HG03354 (cell line): ENCODE results near the gene FCGR3A.
"Not testable (repeated sequence)": the region's sequence is repeated elsewhere in the genome, so short reads cannot be mapped to it uniquely, and the experiment has no call there.

Experiments used
- ATAC-seq: cut with Tn5 transposase; IDR thresholded peaks from one replicate; pipeline ENCODE4 v1.9.1; 2021; ENCODE audit warnings: mild to moderate bottlenecking; ENCODE audit not compliant: unreplicated experiment, poor library complexity, severe bottlenecking

Gene FCGR3A

DNA sequence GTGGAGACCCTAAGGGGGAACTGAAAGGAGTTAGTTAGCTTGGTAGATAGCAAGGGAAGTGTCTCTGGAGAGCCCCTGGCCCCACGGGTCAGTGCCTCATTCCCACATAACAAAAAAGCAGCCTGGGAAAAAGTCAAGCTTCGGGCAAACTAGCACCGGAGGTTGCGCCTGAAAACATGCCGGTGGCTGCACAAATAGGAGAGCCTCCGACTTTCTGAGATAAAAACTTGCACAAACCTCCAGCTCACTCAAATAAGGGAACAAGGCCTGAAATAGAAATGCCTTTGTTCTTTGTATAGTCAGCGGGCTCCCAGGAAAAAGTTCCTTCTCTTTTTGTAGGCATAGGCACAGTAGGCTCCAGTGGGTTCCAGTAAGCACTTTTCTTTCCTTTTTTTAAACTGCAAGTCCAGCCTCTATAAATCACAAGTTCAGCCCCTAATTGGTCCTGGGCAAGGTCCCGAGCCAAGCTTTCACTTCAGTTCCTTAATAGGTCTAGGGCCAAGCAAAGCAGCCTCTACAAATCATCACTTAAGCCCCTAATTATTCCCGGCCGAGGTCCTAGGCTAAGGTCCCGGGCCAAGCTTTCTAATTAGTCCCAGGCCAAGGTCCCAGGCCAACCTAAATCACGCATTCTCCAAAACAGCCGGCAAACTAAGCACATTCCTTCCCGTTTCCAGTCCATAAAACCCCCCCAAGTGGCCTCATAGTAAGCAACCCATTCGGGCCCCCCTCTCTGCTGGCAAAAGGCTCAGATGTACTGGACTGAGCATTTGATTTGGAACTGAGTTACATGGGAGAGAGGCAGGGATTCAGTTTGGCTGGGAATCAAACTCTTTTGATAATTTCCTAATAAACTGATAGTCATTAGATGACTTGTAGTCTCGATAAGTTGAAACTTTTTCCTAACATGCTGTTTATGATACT, 16.7 kb downstream of the FCGR3A start:
- ATAC-seq = not testable (repeated sequence)

DNA sequence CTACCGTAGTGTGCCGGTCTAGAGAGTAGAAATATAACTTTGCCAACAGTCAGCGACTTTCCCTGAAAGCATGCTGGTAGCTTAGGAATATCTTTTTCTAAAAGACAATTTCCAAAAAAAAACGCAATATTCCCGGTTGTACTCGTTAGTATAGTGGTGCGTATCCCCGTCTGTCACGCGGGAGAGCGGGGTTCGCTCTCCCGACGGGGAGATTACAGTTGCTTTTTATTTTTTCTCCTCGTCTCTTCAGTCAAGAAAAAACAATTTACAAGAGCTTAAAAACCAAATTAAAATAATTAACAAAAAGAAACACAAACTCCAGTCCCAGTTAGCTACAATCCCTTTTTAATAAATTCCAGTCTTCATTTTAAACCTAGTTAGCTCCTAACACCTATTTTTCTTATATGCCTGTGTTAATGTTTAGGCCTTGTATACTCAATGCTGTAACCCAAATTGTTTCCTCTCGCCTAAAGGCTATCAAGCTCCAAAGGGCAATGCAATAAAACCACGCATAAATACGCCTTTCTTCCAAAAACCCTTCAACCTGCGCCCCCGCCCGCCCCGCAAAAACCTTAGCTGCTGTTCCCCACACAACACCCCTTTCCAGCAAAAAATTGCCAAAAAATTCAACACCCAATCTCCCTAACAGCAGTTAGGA, 17.5 kb downstream of the FCGR3A start:
- no peak for ATAC-seq

DNA sequence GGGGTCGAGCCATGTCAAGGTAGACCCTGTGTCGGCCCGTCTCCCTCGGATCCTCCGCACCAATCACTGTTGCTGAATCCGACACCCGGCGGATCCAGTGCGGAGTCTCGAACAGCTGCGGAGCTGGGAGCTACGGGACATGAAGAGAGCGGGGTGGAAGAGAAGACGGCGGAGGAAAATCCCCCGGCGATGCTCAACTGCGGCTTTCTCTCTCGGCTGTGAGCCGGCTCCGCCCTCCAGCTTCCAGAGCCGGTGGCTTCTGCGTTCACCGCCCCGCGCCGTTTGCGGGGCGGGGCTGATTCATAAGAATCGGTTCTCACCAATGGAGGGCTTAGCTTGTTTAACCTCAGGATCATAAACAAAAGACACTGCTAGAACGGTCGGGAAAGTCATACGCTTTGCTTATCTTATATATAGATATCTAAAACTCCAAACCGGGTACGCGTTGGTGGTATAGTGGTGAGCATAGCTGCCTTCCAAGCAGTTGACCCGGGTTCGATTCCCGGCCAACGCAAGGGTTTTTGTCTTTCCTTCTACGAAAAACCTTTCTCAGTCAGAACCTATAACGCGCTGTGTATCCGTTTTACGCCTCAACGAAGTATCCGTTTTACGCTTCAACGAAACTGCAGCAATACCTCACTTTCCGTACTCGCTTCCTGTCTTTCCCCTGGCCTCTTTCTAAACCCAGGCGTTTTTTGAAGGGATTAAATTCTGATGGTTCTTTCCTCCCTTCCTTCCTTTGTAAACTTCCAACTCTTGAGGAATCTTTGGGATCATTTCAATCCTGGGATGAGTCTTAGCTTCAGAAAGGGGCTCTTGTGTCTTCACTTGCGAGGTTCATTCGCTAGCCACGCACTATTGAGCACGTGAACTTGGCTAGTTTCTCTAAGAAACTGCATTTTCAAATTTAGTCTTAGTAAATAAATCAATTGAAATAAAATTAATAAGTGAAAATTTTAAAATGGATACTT, 18.7 kb downstream of the FCGR3A start:
- peak; percentile 73 for ATAC-seq

DNA sequence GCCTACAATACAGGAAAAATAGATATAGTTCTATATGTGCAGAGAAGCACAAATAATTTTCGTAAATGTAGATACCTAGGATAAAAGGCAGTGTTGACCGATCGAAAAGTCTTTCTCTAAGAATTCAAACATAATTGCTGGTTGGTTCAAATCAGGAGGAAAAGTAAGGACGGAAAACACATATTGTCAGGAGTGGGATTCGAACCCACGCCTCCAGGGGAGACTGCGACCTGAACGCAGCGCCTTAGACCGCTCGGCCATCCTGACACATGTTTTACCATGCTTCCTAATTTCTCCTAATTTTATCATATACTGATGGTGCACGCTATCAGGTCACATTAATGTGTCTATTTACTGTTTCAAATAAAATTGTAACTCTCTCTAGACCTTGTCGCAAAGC, 19.5 kb downstream of the FCGR3A start:
- ATAC-seq = peak; percentile 40

DNA sequence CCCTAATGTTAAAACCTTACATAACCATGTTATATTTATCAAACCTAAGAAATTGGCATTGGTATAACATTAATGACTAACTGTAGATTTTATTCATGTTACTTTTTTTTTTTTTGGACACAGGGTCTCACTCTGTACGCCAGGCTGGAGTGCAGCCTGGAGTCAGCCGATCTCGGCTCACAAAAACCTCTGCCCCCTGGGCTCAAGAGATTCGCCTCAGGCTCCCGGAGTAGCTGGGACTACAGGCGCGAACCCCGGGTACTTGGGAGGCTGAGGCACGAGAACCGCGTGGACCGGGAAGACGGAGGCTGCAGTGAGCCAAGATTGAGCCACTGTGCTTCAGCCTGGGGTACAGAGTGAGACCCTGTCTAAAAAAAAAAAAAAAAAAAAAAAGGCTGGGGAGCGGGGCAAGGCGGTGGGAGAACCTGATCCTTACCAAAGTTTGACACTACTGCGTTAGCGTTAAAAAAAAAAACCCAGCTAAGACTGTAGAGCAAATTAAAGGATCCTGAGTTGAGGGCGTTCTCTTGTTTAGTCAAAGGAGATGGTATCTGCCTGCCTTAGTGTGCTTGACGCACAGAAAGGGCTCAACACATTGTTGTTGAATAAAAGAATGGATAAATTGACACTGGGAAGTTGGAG, 20.0 kb downstream of the FCGR3A start:
- not testable (repeated sequence) for ATAC-seq

DNA sequence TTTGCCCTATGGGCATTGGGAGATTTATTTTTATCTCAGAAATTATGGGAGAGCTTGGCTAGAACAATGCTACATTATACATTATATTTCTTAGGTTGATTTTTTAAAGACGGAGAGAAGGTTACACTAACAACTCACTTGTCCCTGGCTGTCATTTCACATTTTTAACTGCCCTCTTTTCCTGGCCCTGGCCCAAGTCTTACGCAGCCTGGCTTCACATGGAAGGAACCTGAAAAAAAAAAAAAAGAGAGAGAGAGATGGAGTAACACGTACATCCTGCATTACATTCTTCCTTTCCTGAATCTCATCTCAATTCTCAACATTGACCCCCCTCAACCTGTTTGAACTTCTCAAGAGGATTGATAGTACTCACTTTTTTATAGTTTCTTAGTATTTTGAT, 21.1 kb downstream of the FCGR3A start:
- not testable (repeated sequence) for ATAC-seq

DNA sequence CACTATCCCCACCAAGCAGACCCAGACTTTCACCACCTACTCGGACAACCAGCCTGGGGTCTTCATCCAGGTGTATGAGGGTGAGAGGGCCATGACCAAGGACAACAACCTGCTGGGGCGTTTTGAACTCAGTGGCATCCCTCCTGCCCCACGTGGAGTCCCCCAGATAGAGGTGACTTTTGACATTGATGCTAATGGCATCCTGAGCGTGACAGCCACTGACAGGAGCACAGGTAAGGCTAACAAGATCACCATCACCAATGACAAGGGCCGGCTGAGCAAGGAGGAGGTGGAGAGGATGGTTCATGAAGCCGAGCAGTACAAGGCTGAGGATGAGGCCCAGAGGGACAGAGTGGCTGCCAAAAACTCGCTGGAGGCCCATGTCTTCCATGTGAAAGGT, 23.7 kb downstream of the FCGR3A start:
- not testable (repeated sequence) for ATAC-seq

DNA sequence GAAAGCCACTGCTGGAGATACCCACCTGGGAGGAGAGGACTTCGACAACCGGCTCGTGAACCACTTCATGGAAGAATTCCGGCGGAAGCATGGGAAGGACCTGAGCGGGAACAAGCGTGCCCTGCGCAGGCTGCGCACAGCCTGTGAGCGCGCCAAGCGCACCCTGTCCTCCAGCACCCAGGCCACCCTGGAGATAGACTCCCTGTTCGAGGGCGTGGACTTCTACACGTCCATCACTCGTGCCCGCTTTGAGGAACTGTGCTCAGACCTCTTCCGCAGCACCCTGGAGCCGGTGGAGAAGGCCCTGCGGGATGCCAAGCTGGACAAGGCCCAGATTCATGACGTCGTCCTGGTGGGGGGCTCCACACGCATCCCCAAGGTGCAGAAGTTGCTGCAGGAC, 24.3 kb downstream of the FCGR3A start:
- not testable (repeated sequence) for ATAC-seq

DNA sequence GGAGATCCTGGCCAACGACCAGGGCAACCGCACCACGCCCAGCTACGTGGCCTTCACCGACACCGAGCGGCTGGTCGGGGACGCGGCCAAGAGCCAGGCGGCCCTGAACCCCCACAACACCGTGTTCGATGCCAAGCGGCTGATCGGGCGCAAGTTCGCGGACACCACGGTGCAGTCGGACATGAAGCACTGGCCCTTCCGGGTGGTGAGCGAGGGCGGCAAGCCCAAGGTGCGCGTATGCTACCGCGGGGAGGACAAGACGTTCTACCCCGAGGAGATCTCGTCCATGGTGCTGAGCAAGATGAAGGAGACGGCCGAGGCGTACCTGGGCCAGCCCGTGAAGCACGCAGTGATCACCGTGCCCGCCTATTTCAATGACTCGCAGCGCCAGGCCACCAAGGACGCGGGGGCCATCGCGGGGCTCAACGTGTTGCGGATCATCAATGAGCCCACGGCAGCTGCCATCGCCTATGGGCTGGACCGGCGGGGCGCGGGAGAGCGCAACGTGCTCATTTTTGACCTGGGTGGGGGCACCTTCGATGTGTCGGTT, 24.8 kb downstream of the FCGR3A start:
- ATAC-seq = peak; percentile 19

DNA sequence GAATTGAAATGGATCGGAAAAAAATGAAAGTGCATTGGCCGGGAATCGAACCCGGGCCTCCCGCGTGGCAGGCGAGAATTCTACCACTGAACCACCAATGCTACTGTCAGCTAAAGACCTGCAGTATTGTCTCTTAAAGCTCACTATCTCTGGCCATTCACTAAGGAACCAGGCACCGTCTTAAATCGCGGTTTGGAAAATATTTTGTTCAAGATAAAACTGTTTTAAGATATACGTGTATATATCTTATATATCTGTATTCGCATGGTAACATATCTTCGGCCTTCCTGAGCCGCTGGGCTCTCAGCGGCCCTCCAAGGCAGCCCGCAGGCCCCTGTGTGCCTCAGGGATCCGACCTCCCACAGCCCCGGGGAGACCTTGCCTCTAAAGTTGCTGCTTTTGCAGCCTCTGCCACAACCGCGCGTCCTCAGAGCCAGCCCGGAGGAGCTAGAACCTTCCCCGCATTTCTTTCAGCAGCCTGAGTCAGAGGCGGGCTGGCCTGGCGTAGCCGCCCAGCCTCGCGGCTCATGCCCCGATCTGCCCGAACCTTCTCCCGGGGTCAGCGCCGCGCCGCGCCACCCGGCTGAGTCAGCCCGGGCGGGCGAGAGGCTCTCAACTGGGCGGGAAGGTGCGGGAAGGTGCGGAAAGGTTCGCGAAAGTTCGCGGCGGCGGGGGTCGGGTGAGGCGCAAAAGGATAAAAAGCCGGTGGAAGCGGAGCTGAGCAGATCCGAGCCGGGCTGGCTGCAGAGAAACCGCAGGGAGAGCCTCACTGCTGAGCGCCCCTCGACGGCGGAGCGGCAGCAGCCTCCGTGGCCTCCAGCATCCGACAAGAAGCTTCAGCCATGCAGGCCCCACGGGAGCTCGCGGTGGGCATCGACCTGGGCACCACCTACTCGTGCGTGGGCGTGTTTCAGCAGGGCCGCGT, 25.5 kb downstream of the FCGR3A start, which contains the start of gene HSPA6:
HSPA6 (plus strand) TSS at position 724 of the 925 bp plus-strand sequence; CDS start at position 843, 119 bp downstream.
- peak; percentile 69 for ATAC-seq

DNA sequence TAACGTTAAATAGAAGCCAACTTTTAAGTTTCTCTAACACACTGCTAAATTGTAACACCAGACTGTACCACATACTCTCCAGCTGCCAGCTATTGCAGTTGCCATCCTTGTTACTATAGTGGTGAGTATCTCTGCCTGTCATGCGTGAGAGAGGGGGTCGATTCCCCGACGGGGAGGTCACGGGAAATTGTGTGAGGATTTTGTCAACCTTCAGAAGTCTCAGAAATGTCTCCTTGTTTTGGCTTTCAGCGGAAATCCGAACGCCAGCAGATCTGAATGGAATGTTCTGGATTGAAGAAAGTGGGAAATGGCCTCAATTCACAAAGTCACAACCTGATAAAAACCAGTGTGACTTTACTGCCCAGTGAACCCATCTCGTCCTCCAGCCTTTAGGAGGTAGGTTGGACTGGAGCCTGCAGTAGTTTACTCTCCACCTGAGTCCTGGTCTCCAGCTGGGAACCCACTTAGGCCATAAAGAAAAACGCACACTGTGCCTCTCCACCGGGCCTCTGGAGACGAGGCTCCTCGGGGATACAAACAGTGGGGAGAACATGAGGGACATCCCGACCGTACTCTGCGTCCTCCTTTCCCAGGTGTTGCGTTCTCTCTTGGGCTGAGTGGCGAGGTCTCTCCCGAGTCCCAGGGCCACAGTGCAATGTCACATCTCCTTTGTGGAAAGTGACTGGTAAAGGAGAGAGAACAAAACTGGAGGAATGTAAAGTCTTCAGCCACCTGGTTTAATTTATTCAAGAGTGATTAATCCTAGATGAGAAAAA, 26.4 kb downstream of the FCGR3A start:
- ATAC-seq = peak; percentile 8

DNA sequence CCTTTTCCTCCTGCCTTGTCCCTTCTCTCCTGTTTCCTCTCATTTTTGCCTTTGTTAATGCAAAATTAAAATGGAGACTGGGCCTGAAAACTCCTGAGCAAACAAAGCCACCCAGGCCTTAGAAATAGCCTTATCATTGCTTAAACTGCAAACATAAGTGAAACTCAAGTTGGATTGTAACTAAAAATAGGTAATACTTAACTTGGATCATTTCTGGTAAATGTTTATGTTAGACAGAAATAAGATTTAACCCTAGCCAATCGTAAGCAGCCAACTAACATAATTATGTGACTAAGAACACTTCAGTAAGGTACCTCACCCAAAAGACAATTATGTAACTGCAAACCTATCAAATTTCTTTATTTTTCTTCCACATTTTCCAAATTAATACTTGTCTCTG, 35.7 kb downstream of the FCGR3A start:
- ATAC-seq = not testable (repeated sequence)

DNA sequence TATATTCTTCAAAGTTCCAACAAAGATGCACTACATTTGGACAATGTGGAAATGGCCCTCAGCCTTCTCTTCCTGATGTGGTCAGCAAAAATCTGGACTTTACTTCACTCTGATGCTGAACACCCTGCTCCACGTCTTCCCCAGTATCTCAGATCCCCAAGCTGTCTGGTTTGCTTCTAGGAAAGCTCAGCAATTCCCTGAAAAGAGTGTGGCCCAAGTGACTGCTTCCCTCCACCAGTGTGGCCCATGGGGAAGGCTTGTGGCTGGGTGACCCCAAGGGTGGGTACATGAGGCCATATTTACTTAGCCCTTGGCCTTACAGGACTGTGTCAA, 36.2 kb downstream of the FCGR3A start:
- ATAC-seq = not testable (repeated sequence)

DNA sequence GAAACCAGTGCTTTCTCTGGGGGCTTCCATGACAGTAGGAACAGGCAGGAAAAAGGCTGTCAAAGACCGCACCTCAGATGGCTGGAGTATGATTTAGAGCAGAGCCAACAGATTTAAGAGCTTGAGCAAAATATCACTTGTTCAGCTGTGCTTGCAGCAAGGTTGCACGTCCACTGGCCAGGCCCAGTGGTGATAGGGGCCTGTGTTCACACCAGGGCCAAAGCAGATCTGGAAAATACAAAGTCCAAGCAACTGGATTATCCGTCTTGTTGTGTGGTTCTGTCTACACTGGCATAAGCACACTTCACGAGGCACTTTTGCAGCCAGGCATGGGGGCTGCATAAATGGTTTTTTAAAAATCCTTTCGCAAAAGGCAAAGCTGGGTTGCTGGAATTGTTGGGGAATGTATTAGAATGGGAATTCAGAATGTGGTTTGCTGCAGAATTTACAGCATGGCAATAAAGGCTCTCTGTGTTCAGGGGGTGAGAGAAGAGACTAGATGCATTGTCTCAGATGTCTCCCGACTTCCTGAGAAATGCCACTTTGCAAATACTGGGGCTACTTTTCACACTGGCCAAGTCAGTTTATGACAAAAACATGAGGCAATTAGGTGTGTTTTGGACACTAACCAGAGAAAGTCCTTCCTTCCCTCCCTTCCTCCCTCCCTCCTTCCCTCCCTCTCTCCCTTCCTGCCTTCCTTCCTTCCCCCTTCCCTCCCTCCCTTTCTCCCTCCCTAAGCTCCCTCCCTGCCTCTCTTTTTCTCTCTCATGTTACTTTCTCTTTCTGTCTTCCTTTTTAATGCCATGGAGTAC, 36.8 kb downstream of the FCGR3A start:
- ATAC-seq = not testable (repeated sequence)

DNA sequence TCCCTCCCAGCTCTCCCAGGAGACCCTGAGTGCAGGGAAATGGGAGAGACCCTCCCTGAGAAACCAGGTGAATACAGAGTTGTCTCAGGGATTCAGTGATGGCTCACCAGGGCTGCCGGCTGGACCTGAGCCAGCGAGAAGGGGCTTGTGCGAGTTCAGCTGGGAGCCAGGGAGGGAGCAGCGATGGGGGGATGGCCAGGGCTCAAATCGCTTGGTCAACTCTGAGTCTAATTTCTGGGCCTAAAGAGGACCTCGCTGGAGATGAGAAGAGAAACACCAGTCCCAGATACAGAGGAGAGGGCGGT, 37.9 kb downstream of the FCGR3A start:
- ATAC-seq = no peak

DNA sequence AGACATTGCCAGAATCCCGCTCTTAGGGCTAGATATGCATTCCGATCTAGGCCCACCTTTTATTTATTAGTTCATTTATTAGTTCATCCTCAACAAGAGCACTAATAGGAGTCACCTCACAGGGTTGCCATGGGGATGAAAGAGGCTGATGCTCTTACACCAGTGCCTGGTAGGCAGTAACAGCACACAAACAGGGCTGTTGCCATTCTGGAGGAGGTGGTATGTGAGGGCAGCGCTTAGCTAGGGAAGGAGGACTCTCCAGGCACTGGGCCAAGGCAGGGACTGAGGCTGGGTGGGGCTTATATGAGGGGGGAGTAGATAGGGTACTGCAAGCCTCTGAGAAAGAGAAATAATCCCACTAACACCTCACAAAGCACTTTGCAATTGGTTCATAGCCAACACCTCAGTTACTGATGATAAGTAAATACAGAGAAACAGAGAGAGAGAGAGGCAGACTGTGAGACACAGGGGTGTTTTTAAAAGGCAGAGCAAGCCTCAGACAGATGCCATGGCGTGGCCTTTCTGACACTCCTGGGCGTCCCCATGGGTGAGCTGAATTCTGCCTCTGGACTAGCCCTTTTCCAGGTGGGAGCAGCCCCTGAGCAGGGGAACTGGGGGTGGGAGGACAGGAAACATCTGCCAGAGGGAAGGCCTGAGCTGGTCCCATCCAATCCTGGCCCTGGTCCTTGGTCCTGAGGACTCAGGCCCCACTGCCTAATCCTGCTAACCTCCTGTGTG, 38.4 kb downstream of the FCGR3A start:
- ATAC-seq = no peak
